Amniotic epithelial cell (primary cell): Measurements from ENCODE around the gene SVIL.
"Not testable (repeated sequence)": the region's sequence is repeated elsewhere in the genome, so short reads cannot be mapped to it uniquely, and the experiment has no call there.

Experiments
- DNase-seq: peaks from one replicate; pipeline ENCODE4 v3.0.0-alpha.2; 2010; ENCODE audit warnings: low read depth

The SVIL gene

DNA sequence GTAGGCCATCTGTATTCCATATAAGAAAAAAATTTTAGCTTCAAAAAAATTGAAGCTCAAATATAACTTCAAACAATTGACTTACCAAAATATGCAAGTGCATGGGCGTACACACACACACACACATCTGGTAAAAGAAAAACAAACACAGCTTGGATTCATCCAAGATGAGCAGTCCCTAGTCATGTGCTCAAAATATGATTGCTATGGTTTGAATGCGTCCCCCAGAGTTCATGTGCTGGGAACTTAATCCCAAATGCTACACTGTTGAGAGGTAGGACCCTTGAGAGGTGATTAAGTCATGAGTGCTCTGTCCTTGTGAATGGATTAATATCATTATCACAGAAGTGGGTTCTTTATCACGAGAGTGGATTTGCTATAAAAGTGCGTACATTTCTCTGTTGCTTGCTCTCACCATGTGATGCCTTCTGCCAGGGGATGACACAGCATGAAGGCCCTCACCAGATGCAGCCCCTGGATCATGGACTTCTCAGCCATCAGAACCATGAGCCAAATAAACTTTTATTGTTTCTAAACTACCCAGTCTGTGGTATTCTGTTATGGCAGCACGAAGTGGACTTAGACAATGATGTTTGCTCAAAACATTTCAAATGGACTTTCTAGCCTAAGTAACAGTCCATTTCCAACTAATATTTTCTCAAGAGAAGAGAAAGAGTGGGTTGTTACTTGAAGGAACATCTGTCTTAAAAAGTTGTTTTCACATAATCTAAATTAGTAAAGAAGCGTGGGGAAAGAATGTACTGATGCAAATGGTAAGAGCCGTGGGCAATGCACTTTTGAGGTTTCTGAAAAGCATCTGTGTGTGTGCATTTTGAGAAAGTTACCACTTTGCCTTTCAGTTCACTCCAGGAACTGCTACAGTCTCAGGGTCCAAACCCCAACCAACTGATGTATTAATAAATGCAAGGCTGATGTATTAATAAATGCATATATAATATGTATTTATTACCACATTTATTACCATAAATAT is 15.1 kb upstream of the SVIL start:
- peak; percentile 45 for DNase-seq

DNA sequence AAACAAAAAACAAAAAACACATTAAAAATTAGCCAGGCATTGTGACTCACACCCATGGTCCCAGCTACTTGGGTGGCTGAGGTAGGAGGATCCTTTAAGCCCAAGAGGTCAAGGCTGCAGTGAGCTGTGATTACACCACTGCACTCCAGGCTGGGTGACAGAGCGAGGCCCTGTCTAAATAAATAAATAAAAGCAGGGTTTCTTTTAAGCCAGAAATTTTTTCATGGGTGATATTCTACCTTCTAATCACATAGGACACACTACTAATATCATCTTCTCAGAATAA is 14.2 kb upstream of the SVIL start:
- DNase-seq, result peak; percentile 71

- DNase-seq, result no peak
These were observed 13.6 kb upstream of the SVIL start for GRCh38 chr10:29648114-29648982.

DNA sequence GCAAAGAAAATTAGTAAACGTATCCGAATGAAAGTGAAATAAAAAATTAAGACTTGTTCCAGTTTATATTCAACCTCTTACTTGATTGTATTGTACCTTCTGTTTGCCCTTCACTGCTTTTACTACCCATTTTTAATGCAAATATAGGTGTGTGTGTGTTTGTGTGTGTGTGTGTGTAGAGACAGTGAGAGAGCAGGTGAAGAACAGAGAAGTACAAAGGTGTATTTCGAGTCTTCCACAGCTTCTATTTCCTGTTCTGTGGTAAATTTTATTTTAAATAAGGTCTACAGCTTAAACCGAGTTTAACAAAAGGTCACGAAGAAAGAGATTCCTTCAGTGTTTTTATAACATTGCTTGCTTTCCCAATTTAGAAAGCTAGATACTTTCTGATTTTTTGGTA is 12.7 kb upstream of the SVIL start:
- DNase-seq, result no peak

- peak; percentile 99 for DNase-seq
These were observed 12.2 kb upstream of the SVIL start for GRCh38 chr10:29646960-29647461.

DNA sequence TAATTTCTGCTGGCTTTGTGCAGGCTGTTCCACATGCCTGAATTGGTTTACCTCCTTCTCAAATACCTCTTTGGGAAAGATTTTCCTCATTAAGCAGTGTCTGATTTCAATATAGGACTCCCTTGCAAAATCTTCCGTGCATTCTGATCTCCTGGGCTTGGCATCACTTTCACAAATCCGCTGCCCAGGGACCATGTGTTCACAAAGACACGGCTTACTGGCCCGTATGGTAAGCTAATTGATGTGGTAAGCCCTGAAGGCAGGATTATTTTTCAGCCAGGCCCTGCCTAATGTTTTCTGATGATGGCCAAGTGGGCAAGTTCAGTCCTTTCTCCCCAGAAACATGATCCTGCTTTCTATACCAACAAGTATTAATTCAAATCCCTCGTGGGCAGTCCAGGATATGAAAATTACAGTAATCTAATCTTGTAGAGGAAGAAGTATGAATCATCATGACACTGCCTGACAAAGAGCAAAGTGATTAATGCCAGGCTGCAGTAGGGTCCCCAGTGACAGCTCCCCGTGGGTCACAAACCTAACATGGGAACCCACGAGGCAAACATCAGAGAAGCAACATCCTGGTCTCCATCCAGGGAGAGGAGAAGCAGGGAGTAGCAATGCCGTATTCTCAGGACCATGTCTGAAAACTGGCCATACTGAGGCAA is 11.6 kb upstream of the SVIL start:
- DNase-seq, result peak; percentile 91

- peak; percentile 68 for DNase-seq
These were observed 9.2 kb upstream of the SVIL start for GRCh38 chr10:29643771-29644501.

- peak; percentile 84 for DNase-seq
These were observed 8.2 kb upstream of the SVIL start for GRCh38 chr10:29642990-29643389.

DNA sequence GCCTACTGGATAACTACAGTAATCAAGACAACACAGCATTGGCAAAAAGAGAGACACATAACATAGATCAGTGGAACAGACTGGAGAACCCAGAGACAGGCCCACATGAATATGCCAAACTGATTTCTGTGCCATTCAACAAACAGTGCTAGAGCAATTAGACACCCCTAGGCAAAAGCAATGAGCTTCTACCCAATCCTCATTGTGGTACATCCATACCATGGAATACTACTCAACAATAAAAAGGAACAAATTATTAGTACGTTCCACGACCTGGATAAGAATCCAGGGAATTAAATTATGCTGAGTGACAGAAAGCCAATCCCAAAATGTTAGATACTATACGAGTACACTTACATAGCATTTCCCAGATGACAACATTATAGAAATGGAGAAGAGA is 2.8 kb upstream of the SVIL start:
- no peak for DNase-seq

DNA sequence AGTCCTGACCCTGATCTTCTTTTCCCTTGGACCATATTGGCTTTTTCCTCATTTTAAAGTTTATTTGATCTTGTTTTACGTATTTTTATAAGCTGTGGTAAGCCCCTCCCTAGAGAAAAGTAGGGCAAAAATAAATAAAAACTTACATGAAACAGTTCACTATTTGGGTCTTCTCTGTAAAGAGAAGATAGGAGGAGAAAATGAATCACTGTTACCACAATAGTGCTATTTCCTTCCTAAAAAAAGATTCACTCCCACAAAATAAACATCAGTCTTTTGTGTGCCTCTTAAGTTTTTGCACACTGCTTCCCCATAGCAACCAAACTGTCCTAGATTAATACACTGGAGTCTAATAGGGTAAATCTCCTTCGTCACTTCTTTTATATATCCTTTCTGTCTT is 1.4 kb upstream of the SVIL start:
- peak; percentile 80 for DNase-seq

GRCh38 chr10:29635711-29636144 is 957 bp upstream of the SVIL start:
- DNase-seq, result peak; percentile 72

- DNase-seq, result no peak
These were observed 666 bp downstream of the SVIL start for GRCh38 chr10:29634105-29634504.

DNA sequence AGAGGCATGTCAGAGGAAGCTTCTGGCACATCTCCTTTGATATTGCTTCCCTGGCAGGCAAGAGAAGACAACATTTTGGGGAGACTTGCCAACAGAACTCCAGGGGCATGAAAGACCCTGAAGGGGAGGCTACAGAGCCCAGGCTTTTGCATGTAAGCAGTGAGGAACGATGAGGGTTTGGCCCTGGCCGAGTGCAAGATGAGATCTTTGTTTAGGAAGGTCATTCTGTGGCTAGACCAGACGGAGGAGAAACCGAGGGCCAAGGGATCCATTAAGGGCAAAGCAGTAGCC is 3.8 kb downstream of the SVIL start:
- DNase-seq, result no peak

- no peak for DNase-seq
These were observed 4.3 kb downstream of the SVIL start for GRCh38 chr10:29630205-29631048.

GRCh38 chr10:29628912-29629526 is 5.8 kb downstream of the SVIL start:
- no peak for DNase-seq

- DNase-seq, result no peak
These were observed 6.5 kb downstream of the SVIL start for GRCh38 chr10:29628311-29628710.

GRCh38 chr10:29627201-29628132 is 7.3 kb downstream of the SVIL start:
- peak; percentile 65 for DNase-seq

GRCh38 chr10:29624357-29624756 is 10.4 kb downstream of the SVIL start:
- not testable (repeated sequence) for DNase-seq

DNA sequence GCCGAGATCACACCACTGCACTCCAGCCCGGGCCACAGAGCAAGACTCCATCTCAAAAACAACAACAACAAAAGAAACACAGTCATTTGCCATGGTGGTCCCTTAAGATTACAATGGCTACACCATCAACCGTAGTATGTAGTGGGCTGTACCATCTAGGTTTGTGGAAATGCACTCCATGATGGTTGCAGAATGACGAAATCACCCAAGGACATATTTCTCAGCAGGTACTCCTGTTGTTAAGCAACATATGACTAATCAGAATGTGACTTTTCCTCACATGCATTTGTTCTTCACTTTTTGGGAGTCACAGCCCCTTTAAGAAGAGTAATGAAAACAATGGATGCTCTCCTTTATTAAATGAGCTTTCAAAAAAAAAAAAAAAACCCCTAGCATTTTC is 11.0 kb downstream of the SVIL start:
- DNase-seq, result peak; percentile 88
